ENCODE results near the gene ARHGAP45.

DNA sequence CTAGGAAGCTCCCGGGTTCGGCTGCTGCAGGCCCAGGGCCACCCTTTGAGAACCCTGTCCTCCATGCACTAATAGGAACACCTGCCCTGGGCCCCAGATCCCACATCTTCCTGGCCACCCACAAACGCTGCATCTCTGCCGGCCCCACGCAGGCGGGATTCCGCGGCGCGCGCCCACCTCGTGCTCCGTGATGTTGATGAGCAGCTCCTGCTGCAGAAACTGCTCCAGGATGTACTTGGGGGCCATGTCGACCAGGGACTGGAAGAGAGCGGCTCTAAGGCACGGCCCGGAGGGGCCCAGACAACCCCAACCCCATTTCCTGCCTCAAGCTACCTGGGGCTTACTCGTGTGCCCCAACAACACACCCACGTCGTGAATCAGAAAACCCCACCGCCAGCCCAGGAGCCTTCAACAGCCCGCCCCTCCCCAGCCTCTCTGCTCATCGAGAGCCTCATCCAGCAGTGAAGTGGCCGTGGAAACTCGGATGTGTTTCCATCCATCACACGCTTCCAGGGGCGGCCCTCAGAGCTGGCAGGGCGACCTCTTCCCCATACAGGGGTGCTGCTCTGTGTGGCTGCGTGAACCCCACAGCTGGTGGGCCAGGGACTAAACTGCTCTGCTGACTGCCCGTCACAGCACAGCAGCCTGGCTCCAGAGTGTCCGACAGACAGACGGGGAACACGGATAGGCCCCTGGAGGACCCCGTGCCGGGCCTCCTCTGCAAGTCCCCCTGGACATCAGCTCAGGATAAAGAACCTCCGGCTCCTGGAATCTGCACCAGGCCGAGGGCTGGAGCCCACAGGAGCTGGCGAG lies 24.0 kb downstream of the ARHGAP45 start:
- TF ChIP-seq EZH2 (IDR thresholded peaks at IDR 0.05): no peak
- TF ChIP-seq POLR2AphosphoS5 (IDR thresholded peaks at IDR 0.05; ENCODE audit: borderline replicate concordance, low read depth, low read length): no peak
